GM18519 (cell line): ENCODE measurements around the gene BMP3.
"Not testable (repeated sequence)": the region's sequence is repeated elsewhere in the genome, so short reads cannot be mapped to it uniquely, and the experiment has no call there.

Experiments used
- ATAC-seq: cut with Tn5 transposase; IDR thresholded peaks from one replicate; pipeline ENCODE4 v1.9.1; 2021; ENCODE audit warnings: mild to moderate bottlenecking, moderate library complexity; ENCODE audit not compliant: unreplicated experiment, low FRiP score

The BMP3 gene, protein sequence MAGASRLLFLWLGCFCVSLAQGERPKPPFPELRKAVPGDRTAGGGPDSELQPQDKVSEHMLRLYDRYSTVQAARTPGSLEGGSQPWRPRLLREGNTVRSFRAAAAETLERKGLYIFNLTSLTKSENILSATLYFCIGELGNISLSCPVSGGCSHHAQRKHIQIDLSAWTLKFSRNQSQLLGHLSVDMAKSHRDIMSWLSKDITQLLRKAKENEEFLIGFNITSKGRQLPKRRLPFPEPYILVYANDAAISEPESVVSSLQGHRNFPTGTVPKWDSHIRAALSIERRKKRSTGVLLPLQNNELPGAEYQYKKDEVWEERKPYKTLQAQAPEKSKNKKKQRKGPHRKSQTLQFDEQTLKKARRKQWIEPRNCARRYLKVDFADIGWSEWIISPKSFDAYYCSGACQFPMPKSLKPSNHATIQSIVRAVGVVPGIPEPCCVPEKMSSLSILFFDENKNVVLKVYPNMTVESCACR

GRCh38 chr4:81030061-81030980 is at the start of gene BMP3:
TSS of gene BMP3 (plus strand) at chr4:81030708. CDS start at chr4:81031285, 577 bp downstream.
- no peak for ATAC-seq

DNA sequence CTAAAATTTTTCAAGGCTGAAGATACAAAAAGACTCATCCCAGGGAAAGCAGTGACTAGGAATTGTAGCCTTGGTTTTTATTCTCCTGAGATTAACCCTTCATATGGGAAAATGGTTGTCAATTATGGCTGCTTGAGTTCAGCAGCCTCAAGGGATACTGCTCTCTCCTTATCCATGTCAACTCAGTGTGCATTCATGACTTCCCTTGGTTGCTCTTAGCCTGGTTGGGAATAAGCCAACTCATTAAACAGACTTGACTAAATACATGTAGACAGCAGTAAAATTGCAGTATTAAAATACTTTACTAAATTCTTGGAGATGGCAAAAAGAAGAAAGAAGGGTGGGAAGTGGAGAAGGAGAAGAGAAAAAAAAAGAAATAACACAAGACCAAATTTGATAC is 44.5 kb upstream of the BMP3 start:
- no peak for ATAC-seq

- no peak for ATAC-seq
Observed at GRCh38 chr4:80989921-80990544, 40.5 kb upstream of the BMP3 start.

DNA sequence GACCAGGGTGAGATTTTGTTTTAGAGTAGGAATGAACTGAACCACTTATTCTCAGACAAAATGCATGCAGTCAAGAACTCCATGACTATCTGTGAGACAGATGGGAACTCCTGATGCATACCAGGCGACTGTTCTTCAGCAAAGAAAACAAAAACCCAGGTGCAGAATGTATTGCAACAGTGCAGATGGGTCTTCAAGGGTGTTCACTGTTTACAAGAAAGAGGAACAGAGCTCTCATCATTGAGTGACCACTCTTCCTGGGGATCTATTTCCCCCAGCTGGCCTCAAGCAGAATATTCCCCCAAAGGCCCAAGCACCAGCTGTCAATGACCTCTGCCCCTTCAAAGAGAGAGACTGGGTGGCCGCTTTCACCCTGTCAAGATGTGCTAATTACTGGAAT is 39.7 kb upstream of the BMP3 start:
- no peak for ATAC-seq

GRCh38 chr4:80999943-81000342 is 30.6 kb upstream of the BMP3 start:
- no peak for ATAC-seq

DNA sequence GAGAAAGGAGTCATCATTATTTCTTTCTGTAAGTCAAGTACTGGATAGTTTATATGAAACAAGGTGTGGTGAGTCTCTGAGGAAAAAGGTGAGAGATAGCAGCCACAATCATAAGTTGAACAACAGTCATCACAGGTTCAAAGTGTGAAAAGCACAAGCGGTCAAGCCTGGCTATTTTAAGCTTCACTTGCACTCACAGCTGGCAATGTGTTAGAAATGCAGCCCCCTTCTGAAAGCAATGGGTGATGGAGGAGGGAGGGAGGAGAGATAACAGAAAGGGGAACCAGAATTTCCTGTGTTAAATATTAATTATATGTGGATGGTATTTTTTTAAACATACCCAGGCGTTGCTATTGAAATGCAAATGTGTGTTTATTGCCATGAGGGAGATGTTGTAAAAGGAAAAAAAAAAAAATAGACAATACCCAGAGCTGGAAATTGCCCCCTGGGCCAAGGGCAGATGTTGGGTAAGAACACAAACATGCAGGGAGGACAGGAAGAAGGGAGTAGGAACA is 26.9 kb upstream of the BMP3 start:
- no peak for ATAC-seq

- no peak for ATAC-seq
Observed at GRCh38 chr4:81007417-81007816, 23.1 kb upstream of the BMP3 start.

DNA sequence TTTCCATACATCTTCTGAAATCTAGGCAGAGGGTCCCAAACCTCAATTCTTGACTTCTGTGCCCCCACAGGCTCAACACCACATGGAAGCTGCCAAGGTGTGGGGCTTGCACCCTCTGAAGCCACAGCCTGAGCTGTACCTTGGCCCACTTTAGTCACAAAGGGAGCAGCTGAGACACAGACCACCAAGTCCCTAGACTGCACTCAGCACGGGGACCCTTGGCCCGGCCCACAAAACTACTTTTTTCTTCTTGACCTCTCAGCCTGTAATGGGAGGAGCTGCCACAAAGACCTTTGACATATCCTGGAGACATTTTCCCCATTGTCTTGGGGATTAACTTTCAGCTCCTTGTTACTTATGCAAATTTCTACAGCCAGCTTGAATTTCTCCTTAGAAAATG is 13.9 kb upstream of the BMP3 start:
- ATAC-seq, result not testable (repeated sequence)

GRCh38 chr4:81019006-81019405 is 11.5 kb upstream of the BMP3 start:
- ATAC-seq, result no peak

DNA sequence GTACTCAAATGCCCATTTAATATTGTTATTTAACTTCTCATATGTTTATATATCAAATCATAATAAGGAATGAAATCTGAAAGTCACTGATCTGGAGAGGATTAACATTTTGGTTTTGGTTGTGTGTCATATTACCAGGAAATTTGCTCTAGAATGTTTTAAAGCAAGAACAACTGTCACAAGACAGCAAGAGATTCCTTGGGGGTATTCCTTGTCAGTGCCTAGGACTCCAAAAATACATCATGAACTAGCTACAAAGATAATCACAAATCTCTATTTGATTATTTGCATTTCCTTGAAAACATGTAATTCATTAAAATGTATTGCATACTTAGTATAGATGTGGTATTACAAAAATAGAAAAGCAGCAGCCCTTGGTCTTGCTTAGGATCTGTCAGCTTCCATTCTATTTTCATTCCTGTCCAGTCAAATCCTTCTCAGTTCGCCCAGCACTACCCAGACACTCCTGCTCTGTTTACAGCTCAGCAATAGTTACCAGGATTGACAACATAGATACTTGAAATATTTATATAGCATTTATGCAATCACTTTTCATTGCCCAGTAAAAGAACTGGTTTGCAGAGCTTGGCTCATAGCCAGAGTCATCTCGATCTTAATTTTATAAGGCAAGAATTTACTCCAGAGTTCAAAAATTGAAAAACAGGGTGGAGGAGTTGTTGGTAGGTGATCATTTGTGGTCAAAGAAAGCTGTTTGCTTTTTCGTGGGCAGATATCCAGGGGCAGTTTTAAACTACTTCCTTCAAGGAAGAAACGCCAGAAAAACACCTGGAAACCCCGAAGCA is 9.2 kb upstream of the BMP3 start:
- ATAC-seq, result no peak

- ATAC-seq, result no peak
Observed at GRCh38 chr4:81021981-81022380, 8.5 kb upstream of the BMP3 start.

DNA sequence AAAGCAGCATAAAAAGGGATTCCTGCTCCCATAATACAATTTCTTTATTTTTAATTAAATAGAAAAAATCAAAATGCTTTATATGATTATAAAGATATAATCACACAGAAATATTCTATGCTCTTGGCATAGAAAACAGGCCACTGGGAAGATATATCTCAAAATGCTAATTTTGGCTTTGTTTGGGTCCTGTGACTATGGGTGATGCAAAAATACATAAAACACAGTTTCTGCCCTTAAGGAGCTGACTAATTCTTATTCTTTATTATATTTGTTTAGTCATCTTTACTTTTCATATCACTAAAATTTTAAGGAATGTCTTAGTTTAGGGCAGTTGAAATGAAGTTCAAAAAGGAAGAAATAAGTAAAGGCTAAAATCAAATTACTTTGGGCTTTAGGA is 7.0 kb upstream of the BMP3 start:
- no peak for ATAC-seq

DNA sequence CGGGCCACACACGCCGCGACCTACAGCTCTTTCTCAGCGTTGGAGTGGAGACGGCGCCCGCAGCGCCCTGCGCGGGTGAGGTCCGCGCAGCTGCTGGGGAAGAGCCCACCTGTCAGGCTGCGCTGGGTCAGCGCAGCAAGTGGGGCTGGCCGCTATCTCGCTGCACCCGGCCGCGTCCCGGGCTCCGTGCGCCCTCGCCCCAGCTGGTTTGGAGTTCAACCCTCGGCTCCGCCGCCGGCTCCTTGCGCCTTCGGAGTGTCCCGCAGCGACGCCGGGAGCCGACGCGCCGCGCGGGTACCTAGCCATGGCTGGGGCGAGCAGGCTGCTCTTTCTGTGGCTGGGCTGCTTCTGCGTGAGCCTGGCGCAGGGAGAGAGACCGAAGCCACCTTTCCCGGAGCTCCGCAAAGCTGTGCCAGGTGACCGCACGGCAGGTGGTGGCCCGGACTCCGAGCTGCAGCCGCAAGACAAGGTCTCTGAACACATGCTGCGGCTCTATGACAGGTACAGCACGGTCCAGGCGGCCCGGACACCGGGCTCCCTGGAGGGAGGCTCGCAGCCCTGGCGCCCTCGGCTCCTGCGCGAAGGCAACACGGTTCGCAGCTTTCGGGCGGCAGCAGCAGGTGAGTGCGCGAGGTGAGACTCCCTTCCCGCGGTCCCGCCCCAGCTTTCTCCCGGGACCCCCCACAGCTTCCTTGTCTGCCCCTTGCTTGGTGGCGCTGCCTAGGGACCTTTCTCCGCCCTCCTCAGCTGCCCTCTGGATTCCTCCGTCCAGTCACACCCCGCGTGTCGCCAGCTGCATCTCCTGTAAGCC is 678 bp downstream of the BMP3 start:
- ATAC-seq, result no peak

- ATAC-seq, result no peak
Observed at GRCh38 chr4:81031796-81032551, 1.5 kb downstream of the BMP3 start.

- ATAC-seq, result no peak
Observed at GRCh38 chr4:81032771-81033684, 2.5 kb downstream of the BMP3 start.

GRCh38 chr4:81038636-81039350 is 8.3 kb downstream of the BMP3 start:
- ATAC-seq, result no peak
